Keratinocyte (primary cell): ENCODE results near the gene DGKE. TPM values are rescaled to one million over a fixed set of nuclear protein-coding genes. Genes with fewer than 3 reads are reported as not detected.

Source experiments
- DNase-seq: peaks from one replicate; pipeline ENCODE4 v3.0.0-alpha.2; 2011; ENCODE audit warnings: low read depth, missing footprints, low spot score
- FAIRE-seq: peaks from 2 replicates; lab custom pipeline; 2011; peaks lifted over from hg19 to GRCh38; lab: Jason Lieb, UNC
- H2AFZ ChIP-seq: 2 replicates; pipeline ENCODE4 v1.6.0; 2012; ENCODE audit warnings: low read length, control low read depth, inconsistent platforms; ENCODE audit not compliant: control insufficient read depth
- H3K27ac ChIP-seq: 2 replicates; pipeline ENCODE4 v1.5.1; 2011; ENCODE audit warnings: low read length; ENCODE audit not compliant: control insufficient read depth, insufficient read depth
- H3K27me3 ChIP-seq: 3 replicates; pipeline ENCODE4 v1.6.0; 2011; ENCODE audit warnings: low read length; ENCODE audit not compliant: control insufficient read depth, insufficient read depth; ENCODE audit errors: extremely low read depth
- H3K36me3 ChIP-seq, 2 experiments: 2 replicates in 1 of 2; 3 replicates in 1 of 2; pipeline ENCODE4 v1.5.1; 2011; ENCODE audit warnings: low read length in 2 of 2, mild to moderate bottlenecking in 1 of 2; ENCODE audit not compliant: control insufficient read depth in 2 of 2, insufficient read depth in 2 of 2; ENCODE audit errors: extremely low read depth in 1 of 2
- H3K4me1 ChIP-seq: 3 replicates; pipeline ENCODE4 v1.5.1; 2011; ENCODE audit warnings: low read length; ENCODE audit not compliant: control insufficient read depth, insufficient read depth; ENCODE audit errors: extremely low read depth
- H3K4me2 ChIP-seq: 3 replicates; pipeline ENCODE4 v1.6.0; 2011; ENCODE audit warnings: low read depth, low read length; ENCODE audit not compliant: control insufficient read depth, insufficient read depth; ENCODE audit errors: extremely low read depth
- H3K4me3 ChIP-seq, 3 experiments: fragments of 200-600 bp in 1 of 3; sonication (generic) in 1 of 3; 2 replicates in 2 of 3; 3 replicates in 1 of 3; pipeline ENCODE4 v1.5.1; 2011 to 2016; ENCODE audit warnings: low read length in 3 of 3, mild to moderate bottlenecking in 3 of 3, control low read depth in 2 of 3, inconsistent platforms in 1 of 3, low read depth in 1 of 3, mixed read lengths in 1 of 3, mixed run types in 1 of 3, moderate library complexity in 1 of 3; ENCODE audit not compliant: control insufficient read depth in 2 of 3, insufficient read depth in 2 of 3; ENCODE audit errors: extremely low read depth in 1 of 3
- H3K79me2 ChIP-seq: 2 replicates; pipeline ENCODE4 v1.6.0; 2012; ENCODE audit warnings: low read length; ENCODE audit not compliant: control insufficient read depth, insufficient read depth
- H3K9ac ChIP-seq: 3 replicates; pipeline ENCODE4 v1.6.0; 2011; ENCODE audit warnings: low read length; ENCODE audit not compliant: control insufficient read depth, insufficient read depth; ENCODE audit errors: extremely low read depth
- H3K9me1 ChIP-seq: 3 replicates; pipeline ENCODE4 v1.6.0; 2011; ENCODE audit warnings: low read length; ENCODE audit not compliant: control insufficient read depth, insufficient read depth; ENCODE audit errors: extremely low read depth
- H3K9me3 ChIP-seq: 2 replicates; pipeline ENCODE4 v1.5.1; 2012; ENCODE audit warnings: low read depth, low read length; ENCODE audit not compliant: control insufficient read depth
- H4K20me1 ChIP-seq: 3 replicates; pipeline ENCODE4 v1.6.0; 2011; ENCODE audit warnings: low read length; ENCODE audit not compliant: control insufficient read depth, insufficient read depth; ENCODE audit errors: extremely low read depth
- EZH2 ChIP-seq: IDR thresholded peaks from one replicate; pipeline ENCODE4 v1.6.1; 2012; ENCODE audit warnings: inconsistent platforms, mild to moderate bottlenecking, low read length, moderate library complexity
- dilution Hi-C: fragments of 300-500 bp; cut with MboI; formaldehyde crosslinking; loops from one replicate; pipeline ENCODE4 v1.7.0; 2020; ENCODE audit warnings: low sequenced_read_pairs; ENCODE audit not compliant: extremely low pct_ligation_motif_present
- polyA plus RNA-seq, 5 experiments: library from polyadenylated mRNA; depleted of rRNA in 3 of 5; stranded (reverse) in 3 of 5; stranded (forward) in 1 of 5; unstranded in 1 of 5; fragments of >200 nt; gene quantifications; 1 replicate in 1 of 5; 2 replicates in 3 of 5; 3 replicates in 1 of 5; pipeline versions ENCODE4 v1.2.1 to v1.2.3, GENCODE V29; 2011 to 2012; ENCODE audit warnings: missing spikeins in 2 of 5, low read depth in 1 of 5, low replicate concordance in 1 of 5
- TF ChIP-seq, protein P1 (sequence below), 3 experiments: IDR thresholded peaks in 1 of 3; conservative IDR thresholded peaks in 1 of 3; optimal IDR thresholded peaks in 1 of 3; 2 replicates in 2 of 3; 3 replicates in 1 of 3; pipeline versions ENCODE3 to v1.5.1; 2011; ENCODE audit warnings: low read length in 3 of 3, mild to moderate bottlenecking in 3 of 3, moderate library complexity in 2 of 3, control low read depth in 1 of 3, inconsistent platforms in 1 of 3; ENCODE audit not compliant: insufficient read depth in 2 of 3; ENCODE audit errors: extremely low read depth in 1 of 3

DGKE gene
- polyA plus RNA-seq, 1 donor (not counting 4 experiments of a cell fraction or from before 2014, with no cell fraction given) = 4.7 TPM

DNA sequence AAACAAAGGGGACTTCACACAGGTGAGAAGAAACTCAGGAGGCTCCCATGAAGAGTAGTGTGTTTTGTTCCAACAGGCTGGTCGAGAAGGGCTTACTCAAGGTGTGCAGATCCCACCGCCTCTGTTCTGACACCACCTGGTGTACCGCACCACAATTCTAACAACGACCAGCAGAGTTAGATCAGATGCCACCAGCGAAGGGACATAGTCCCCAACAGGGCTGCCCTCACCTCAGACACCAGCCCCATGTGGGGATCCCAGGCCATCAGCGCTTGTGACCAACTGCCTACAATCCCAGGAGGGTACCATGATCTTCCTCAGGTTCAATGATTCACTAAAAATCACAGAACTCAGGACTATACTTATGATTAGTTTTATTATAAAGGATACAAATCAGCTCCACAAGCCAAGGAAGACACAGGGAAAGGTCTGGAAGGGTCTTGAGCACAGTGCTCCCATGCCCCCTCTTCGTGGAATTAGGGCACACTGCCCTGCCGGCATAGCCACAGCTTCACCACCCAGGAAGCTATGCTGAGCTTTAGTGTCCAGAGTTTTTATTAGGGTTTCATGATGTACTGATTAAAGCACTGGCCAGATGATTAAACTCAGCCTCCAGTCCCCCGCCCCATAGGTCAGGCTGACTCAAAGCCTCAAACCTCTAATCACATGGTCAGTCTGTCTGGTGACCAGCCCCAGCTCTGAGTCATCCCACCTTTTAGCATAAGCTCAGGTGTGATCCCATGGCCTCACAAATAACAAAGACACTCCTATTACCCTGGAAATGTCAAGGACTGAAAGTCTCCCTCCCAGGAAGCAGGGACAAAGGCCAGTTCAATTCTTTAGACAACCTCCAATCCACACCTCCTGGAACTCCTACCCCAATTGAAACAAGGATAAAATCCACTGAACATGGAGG lies 53.9 kb downstream of the DGKE start:
- TF ChIP-seq, protein P1, sequence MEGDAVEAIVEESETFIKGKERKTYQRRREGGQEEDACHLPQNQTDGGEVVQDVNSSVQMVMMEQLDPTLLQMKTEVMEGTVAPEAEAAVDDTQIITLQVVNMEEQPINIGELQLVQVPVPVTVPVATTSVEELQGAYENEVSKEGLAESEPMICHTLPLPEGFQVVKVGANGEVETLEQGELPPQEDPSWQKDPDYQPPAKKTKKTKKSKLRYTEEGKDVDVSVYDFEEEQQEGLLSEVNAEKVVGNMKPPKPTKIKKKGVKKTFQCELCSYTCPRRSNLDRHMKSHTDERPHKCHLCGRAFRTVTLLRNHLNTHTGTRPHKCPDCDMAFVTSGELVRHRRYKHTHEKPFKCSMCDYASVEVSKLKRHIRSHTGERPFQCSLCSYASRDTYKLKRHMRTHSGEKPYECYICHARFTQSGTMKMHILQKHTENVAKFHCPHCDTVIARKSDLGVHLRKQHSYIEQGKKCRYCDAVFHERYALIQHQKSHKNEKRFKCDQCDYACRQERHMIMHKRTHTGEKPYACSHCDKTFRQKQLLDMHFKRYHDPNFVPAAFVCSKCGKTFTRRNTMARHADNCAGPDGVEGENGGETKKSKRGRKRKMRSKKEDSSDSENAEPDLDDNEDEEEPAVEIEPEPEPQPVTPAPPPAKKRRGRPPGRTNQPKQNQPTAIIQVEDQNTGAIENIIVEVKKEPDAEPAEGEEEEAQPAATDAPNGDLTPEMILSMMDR (optimal IDR thresholded peaks at IDR 0.05 in 1 of 3, IDR thresholded peaks at IDR 0.05 in 1 of 3, conservative IDR thresholded peaks at IDR 0.05 in 1 of 3; ENCODE audit: extremely low read depth in 1 of 3, insufficient read depth in 2 of 3, low read length in 3 of 3) = no peak
- TF ChIP-seq EZH2 = no peak
- H4K20me1 ChIP-seq = peaks cover 3% of the 10 kb centered on the region
- peaks cover 13% of the 10 kb centered on the region for H3K9me3 ChIP-seq
- no peak overlapping the region for H3K27ac ChIP-seq
- no peak overlapping the region for H3K4me3 ChIP-seq
- no peak for DNase-seq
- H3K36me3 ChIP-seq = peaks cover 27 to 30% of the 10 kb centered on the region in 2 experiments
- no peaks in the 10 kb centered on the region for H3K27me3 ChIP-seq
- H3K4me2 ChIP-seq = no peak overlapping the region
- no peaks in the 10 kb centered on the region for H3K79me2 ChIP-seq
- H3K4me1 ChIP-seq = no peaks in the 10 kb centered on the region
- FAIRE-seq = no peak
- dilution Hi-C loops = no loop called here
- no peaks in the 10 kb centered on the region for H3K9me1 ChIP-seq
- no peak overlapping the region for H3K9ac ChIP-seq
- H2AFZ ChIP-seq = no peak overlapping the region

DNA sequence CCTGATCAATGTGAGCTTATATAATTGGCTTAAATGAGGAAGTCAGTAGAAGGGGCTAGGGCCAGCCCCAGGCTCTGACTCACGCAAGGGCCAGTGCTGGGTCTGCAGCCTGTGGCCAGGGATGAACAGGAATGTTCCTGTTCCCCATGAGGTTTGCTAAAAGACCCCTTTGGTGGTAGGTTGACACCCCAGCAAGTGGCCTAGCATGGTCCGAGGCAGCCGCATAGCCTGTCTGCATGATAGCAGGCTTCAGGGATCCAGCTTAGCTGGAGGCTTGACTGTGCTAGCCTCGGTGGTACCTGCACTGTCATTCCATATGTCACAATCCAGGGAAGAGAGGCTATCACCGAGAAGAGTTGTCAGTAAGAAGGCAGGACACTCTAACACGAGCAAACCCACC lies 56.4 kb downstream of the DGKE start:
- dilution Hi-C loops = no loop called here
- H3K4me3 ChIP-seq = no peak overlapping the region
- no peak overlapping the region for H3K9ac ChIP-seq
- no peaks in the 10 kb centered on the region for H3K9me1 ChIP-seq
- no peaks in the 10 kb centered on the region for H3K4me1 ChIP-seq
- H3K27ac ChIP-seq = no peak overlapping the region
- peaks cover 48 to 51% of the 10 kb centered on the region in 2 experiments for H3K36me3 ChIP-seq
- DNase-seq = no peak
- H3K4me2 ChIP-seq = no peak overlapping the region
- no peak for FAIRE-seq
- TF ChIP-seq, protein P1 (optimal IDR thresholded peaks at IDR 0.05 in 1 of 3, IDR thresholded peaks at IDR 0.05 in 1 of 3, conservative IDR thresholded peaks at IDR 0.05 in 1 of 3; ENCODE audit: extremely low read depth in 1 of 3, insufficient read depth in 2 of 3, low read length in 3 of 3) = no peak
- no peak for TF ChIP-seq EZH2
- no peaks in the 10 kb centered on the region for H3K79me2 ChIP-seq
- no peaks in the 10 kb centered on the region for H3K27me3 ChIP-seq
- no peak overlapping the region for H2AFZ ChIP-seq
- no peaks in the 10 kb centered on the region for H4K20me1 ChIP-seq
- peaks cover 13% of the 10 kb centered on the region for H3K9me3 ChIP-seq
